Inflammatory macrophage treated with lipopolysaccharide for 1 hour (primary cell): ENCODE measurements around the gene MR1.

ENCODE experiments used
- DNase-seq, 2 donors: peaks; one replicate each; pipeline ENCODE4 v3.0.0-alpha.2; 2020 to 2022

Gene MR1

DNA sequence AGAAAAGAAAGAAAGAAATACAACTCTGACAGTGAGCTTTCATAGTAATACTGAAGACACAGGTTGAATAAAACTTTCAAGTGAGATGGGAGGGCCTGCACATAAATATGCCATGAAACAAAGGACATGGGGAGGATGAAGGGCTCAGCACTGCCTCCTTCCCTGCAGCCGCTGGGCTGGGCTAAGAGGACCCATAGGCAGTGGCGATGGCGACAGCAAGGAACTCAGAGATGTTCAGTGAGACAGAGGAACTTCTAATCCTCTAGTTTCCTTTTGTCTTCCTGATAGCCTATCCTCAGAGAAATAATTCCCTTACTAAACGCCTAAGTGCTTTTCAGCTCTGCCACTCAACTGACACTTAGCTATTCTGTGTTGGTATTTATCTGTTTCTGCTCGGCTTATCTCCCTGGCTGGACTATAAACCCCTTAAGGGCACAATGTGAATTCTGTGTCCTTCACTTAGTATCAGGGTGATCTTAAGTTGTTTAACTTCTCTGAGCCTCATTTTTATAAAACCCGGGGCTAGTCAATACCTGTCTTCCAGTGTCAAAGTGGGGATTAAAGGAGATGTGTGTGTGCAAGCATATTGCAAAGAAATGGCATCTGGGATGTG, 30.3 kb downstream of the MR1 start:
- peak; percentile 21 to 43 for DNase-seq

DNA sequence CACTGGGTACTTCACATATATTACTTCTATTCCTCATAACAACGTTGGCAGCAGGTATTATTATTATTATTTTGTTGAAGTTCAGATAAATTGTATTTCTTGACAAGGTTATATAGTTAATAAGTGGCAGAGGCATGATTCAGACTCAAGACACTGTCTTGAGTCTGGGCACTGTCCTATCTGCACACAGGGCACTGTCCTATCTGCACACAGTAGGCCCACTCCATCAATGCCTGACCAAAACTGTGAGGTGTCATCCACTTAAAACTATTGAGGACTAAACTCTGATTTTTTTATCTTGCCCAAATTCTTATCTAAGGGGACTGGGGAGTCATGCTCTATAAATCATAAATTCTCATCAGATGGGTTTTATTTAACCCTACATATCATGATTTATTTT, 30.9 kb downstream of the MR1 start:
- no peak for DNase-seq

DNA sequence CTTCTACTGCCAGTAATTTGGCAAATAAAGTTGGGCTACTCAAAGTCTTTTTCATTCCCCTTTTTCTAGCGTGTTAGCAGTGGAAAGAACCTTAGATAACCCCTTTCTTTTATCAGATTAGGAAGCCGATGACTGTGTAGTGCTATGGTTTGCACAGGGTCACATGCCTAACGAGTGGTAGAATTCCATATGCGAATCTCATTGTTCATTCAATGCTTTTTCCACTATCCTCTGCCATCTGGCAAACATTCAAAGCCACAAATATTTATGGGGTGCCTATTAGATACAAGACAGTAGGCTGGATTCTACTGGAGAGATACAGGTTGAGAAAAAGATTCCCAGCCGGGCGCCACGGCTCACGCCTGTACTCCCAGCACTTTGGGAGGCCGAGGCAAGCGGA, 39.9 kb downstream of the MR1 start:
- no peak for DNase-seq

DNA sequence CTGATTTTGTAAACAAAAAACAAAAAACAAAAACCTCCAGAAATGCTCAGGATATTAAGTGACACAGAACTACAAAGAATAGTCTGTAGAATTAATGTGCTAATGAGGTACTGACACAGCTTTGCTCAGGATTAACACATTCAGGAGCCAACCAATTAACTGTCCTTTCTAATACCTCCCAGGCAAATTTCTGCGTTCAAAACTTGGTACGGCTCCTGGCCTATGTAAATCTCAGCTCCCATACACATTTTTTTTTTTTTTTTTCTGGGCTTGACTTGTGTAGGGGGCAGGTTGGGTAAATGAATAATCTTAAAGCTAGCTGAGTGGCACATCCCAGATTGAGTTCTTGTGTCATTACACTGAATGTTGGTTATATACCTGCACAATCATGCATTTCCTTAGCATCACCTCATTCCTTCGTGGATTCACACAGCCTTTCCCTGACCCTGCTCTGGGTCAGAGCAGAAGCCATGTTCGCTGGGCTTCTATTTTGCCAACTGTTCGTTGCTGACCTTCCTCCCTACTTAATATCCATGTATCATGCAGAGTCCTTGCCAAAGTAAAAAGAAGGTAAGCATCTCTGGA, 42.1 kb downstream of the MR1 start:
- DNase-seq, result no peak

DNA sequence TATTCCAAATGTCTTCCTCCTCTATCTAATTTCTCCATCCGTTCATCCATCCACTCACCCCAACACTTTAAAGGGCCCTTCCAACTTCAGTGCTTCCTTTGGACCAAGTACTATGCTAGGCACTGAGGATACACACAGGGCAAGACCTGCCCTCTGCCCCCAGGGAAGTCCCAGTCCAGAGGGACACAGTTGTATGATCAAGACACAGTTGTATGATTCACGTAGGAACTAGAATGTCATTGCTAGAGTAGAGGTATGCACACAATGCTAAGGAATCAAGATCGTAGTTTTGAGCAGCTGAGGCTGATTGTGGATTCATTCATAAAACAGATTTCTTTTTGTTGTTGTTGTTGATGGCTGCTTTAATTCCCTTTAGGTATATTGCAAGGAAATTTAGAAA, 43.1 kb downstream of the MR1 start:
- DNase-seq, result no peak

DNA sequence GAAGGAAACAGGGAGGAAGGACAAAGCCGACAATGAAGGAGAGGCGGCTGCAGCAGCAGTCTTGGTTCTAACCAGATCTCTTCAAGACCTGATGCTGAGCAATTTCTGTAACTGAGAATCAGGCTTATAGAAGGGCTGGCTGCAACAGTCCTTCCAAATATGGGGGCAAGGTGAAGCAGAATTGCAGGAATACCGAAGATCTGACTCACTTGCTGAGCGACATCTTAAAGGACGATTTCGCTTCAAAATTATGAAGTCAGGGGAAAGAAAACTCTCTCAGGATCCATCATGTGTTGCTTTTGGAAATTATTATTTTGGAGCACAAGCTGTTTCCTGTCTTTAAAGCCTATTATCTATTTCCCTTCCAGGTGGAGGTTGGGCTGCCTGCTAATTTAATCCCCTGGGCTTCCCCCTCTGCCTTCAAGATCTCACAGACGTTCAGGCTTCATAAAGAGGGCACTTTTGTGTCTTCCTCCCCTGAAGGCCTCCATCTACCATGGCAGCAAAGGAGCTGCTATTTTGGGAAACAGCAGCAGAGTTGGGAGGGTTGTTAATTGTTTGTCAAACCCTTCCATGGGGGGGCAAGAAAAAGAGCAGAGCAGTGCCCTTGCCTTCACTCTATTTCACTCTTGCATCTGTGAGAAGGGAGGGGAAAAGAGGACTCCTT, 43.9 kb downstream of the MR1 start:
- no peak for DNase-seq

DNA sequence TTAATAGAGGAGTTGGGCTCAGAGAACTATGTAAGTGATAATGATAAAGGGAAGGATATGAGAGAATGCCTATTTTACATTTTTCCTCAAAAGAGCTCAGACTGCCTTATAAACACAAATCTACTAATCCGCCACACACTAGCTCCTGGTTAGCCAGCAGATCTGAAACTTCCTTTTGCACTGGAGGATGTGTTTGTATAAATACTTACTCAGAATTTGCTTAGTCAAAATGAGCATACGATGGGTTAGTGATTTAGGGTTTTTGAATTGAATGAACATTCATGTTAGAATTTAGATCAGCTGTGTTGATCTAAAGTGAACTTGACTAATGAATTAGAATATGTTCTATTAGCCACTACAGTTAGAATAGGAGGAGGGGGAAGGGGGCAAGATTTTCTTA, 45.6 kb downstream of the MR1 start:
- DNase-seq, result no peak

DNA sequence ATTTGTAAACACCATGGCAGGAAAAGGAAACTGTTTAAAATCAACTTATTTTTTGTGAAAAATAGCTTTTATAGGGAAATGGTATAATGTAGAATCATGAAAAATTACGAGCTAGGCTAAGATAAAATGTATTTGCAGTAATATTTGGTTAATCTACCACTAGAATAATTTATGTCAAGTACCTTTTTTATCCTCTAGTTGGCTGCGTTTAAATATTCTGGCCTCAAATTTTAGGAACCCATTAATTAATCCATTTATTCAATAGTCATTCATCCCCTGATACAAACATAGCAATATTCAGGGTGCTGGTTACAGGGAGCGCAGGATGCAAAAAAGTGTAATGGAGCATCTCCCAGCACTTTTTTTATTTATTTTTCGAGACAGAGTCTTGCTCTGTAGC, 46.1 kb downstream of the MR1 start:
- DNase-seq, result no peak

DNA sequence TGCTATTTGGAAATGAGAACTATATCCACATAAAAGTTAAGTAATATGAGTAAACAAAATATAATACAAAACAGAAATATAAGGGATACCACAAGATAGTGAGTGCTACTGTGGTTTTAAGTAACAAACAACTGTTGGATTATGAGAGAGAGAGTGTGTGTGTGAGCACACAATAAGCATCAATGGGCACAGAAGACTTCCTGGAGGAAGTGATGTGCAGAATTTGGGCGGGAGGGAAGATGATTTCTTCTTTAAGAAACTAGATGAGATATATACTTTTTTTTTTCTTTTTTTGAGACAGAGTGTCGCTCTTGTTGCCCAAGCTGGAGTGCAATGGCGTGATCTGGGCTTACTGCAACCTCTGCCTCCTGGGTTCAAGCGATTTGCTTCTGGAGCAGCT, 46.8 kb downstream of the MR1 start:
- no peak for DNase-seq

DNA sequence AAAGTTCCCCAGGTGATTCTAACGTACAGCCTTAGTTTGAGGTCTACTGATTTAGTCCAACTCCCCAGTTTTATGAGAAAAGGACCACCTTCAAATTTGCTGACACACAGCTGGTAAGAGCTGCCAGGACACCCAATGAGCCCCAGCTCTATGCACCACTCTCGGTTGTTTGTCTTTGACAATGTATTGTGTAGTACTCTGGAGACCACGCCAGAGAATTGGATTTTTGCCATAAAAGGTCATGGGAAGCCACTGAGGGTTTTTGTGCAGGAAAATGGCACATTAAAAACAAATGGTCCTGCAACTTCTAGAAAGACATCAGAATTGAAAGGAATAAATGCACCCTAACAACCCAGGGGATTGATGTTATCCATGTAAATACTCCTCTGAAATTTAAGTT, 47.6 kb downstream of the MR1 start:
- no peak for DNase-seq

DNA sequence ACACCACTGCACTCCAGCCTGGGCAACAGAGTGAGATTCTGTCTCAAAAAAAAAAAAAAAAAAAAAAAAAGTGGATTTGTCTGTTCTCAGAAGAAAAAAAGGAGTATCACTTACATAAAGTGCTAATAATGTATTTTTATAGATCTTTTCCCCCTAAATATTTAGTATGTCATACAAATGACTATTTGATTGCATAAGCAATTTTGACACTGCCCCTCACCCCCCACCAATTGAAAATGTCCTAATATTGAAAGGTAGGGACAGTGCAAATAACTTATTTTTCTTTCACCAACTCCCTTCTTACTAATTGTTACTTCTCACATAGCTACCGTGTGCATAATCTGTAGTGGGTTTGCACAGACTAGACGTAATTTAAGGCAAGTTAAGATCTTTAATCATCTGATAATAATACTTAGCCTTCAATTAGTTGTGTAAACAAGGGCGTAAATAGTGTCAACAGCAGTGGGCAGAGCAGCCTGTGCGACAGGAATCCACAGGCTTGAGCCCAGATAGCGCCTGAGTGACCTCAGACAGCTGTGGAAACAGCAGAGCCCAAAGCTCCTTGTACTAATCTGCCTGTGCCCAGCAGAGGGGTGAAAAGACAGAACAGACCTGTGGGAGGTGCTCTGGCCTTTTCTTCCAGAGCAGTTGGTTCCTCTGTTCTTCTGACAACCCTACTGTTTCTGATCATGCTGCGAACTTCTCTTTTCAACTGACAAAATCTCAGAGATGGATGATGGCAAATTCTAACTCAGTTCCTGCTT, 50.2 kb downstream of the MR1 start:
- peak; percentile 73 to 85 for DNase-seq

DNA sequence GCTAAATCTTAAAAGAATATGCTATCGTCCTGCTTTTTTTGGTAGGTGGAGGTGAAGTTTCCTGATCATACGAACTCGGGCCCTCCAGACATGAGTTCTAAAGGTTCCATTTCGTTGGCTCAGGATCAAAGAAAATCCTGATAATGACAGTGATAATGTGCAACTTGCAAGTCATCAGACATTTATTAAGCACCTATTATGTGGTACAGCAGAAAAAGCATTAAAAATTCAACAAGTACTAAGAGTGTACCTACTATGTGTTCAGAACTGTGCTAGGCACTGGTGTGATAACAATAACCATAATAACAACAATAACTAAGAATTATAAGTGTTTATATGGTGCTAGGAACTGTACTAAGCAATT, 50.8 kb downstream of the MR1 start:
- DNase-seq, result no peak

DNA sequence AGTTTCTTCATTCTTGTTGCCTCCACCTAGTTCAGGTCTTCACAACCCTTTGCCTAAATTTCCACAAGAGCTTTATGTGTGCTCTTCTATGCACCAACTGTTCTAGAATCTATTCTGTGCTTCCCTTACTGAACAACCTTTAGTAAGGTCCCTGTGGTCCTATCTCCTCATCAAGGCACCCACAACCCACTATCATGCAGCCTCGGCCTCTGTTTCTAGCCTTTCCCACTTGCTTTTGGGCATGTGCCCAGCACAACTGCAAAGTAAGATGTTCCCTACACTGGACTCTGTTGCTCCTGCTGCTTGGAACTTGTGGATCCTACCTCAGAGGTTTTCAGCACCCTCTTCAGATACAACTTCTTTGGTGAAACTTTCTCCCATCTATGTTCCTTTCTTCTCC, 52.3 kb downstream of the MR1 start:
- DNase-seq, result no peak

DNA sequence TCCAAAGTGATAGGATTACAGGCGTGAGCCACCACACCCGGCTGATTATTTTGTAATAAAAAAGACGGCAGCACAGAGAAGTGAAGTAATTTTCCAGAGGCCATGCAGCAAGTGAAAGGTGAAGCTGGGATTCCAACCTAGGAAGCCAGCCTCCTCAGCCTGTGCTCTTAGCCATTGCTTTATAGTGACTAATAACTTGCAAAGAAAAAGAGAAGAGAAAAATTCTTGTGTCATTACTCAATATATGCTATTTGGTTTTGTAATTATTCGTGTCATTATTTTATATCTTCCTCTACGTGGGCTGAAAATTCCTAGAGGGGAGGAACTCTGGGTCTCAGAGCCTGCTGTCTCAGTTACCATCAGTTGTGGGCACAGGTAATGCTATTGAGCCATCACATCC, 53.1 kb downstream of the MR1 start:
- DNase-seq, result peak; percentile 78 to 86

DNA sequence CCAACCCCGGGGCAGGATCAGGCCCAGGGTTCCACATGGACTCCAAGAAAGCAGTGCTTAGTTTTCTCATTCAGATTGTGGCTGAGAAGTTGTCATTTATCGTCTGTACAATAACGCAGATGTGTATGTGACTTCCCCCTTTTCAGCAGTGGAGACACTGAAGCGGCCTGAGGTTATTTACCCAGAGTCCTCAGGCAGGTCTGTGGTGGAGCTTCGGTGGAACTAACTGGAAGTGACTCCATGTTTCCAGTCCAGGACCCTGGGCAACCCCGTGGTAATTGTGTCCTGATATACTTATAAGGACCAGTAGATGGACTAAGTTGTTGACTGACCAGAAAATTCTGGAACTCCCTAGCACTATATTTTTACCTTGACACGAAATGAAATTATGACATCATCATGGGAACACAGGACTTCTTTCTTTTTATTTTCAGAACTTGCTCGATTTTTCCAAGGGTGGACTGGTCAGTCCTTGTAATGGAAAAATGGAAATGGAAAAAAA, 53.7 kb downstream of the MR1 start:
- DNase-seq, result peak; percentile 63 to 64

DNA sequence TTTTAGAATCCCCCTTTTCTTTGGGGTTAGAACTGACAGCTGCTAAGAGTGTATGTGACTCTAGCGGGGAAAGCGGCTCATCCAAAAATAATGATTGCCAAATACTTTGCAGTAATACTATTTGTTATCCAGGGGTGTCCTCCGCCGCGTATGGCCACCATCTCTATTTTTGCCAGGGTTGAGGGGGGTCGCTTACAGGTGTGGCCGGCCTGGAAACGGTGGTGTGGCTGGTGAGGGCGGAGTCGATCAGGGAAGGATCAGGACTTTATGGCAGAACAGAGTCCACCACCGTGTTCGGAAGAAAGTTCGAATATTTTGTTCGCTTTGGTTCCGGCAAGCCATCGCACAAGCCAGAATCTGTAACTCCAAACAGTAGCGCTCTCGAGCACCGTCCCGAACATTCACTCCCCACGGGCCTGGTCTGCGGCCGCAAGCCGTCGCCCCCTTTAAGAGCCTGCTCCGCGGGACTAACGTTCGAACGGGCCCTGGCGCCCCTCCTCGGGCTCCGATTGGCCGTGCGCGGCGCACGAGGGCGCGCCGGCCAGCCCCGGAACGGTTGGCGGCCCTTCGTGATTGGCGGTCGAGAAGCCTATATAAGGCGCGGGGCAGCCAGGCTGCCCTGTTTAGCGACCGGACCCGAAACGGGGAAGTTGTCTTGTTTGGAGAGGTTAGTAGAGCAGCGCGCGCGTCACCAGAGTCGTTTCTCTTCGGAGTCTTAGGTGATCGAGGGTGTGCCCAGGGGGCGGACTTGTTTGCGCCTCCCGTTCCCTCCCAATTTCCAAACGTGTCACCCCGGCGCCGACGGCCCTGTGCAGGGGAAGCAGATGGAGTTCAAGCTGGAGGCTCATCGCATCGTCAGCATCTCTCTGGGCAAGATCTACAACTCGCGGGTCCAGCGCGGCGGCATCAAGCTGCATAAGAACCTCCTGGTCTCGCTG, 54.6 kb downstream of the MR1 start, which contains the start of gene IER5:
Gene IER5, plus strand, starts transcription at position 622 of the 938 bp plus-strand sequence. Its CDS starts 203 bp downstream, at position 825.
- peak; percentile 97 to 100 for DNase-seq

DNA sequence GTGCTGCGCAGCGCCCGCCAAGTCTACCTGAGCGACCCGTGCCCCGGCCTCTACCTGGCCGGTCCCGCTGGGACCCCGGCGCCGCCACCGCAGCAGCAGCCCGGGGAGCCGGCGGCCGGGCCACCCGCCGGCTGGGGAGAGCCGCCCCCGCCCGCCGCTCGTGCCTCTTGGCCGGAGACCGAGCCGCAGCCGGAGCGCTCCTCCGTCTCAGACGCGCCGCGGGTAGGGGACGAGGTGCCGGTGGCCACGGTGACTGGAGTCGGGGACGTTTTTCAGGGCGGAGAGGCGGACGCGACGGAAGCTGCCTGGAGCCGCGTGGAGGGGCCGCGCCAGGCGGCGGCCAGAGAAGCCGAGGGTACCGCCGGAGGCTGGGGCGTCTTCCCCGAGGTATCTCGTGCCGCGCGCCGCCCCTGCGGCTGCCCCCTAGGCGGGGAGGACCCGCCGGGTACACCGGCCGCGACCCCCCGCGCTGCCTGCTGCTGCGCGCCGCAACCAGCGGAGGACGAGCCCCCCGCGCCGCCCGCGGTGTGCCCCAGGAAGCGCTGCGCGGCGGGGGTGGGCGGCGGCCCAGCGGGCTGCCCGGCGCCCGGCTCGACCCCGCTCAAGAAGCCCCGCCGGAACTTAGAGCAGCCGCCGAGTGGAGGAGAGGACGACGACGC, 55.4 kb downstream of the MR1 start:
- DNase-seq, result no peak

DNA sequence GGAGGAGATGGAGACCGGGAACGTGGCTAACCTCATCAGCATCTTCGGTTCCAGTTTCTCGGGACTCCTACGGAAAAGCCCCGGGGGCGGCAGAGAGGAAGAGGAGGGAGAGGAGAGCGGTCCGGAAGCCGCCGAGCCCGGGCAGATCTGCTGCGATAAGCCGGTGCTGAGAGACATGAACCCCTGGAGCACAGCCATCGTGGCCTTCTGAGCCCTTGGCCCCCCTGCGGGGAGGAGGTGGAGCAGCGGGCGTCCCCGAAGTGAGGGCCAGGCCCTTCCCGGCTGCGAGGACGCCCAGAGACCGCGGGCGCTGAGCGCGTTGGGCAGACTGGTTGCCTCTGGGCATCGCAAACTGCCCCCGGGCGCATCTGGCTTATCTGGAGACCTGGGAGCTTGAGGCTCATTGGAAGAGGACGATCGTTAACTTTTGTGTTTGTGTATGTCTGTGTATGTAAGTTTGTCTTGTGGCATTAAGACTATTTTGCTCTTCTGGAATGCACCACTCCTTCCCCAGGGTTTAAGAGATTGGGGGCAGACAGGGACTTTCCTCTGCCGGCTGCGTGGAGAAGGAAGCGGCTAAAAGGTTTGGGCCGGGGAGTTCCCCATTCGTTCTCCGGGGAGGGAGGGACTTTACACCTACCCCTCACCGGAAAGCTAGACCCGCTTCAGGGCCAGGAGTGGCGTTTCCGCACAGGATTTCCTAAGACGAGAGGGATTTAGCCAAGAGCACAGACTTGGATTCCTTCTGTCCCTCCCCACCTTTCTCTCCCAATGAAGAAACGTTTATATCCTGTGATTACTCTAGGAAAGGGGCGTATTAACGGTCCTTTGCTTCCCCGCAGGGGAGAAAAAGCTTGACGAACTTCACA, 56.1 kb downstream of the MR1 start:
- peak; percentile 92 to 98 for DNase-seq

DNA sequence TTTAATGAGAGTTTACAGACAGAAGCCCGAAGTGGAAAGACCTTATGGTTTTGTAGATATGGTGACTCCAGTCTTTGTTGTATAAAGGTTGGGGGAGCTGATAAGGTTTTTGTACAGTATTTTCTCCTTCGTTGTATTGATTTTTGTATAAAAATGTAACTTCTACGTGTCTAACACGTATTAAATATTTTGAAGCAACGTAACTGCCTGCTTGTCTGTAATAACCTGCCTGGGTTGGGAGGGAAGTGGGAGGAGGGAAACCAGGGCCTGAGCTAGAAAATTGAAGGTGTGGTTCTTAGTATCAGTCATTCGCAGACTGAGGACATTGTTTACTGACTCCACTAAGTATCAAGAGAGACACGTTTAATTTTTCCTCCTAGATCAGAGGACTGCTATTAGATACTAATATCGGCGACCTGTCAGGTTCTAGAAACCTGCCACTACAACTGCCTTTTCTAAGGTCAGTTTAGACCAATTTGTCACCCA, 56.9 kb downstream of the MR1 start:
- DNase-seq, result no peak

DNA sequence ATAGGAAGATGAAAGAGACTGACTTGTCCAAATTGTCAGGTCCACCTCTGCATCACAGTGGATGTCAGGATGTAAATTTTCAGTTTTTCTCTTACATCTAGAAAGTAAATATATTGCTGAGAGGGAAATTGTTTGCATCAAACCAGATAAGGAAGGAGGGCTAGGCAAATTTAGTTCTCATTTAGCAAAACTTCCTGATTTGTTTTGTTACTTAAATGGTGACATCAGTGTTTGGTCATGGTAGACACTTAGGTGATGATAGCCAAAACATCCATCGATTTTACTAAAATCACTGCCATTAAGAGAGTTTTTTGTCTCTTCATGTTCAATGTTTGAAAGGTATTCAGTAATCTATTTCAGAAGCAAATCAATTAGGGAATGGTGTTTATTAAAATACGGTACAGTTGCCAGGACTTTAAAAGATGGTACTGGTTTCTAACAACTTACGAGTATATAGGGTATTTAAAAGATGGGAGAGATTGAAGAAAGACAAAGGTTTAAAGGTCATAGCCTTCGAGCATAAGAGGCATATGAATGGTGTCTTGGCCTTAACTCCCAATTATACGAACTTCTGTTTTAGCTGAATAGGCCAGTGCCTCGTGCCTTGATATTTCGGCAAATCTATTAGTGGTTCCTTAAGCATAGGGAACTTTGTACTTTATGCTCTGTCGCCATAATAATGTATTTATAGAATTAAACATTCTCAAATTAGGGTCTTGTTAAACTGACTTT, 57.7 kb downstream of the MR1 start:
- DNase-seq, result peak; percentile 49
